ENCODE results near the gene KIAA1614.

The KIAA1614 gene

DNA sequence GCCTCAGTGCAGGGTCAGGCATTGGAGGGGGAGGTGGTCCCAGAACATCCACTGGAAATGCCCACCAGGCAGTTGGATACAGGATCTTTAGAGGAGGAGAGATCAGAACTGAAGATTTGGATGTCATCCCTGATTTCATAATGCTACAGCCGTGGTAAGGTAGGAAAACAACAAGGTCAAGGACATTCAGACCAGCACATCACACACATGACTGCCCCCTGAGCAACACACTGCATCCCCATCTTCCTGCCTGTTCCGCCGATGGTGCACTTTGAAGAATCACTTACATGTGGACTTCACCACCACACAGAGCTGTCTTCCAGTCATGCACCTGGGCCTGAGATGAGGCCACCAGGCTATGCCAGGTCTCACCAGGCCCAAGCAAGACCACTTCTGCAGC lies 16.7 kb downstream of the KIAA1614 start:
- Histone ChIP-seq H3K27me3 (ENCODE audit: low read depth, low read length) (no peaks in the 10 kb centered on the region), H3K4me2 (ENCODE audit: low read length) (no peak overlapping the region), H3K4me1 (ENCODE audit: low read length) (peaks cover 22% of the 10 kb centered on the region), H3K36me3 (replicated peaks; ENCODE audit: low read depth, low read length) (no peaks in the 10 kb centered on the region), H3K4me3 (ENCODE audit: low read length) (no peak overlapping the region), H3K9ac (ENCODE audit: low read length) (no peak overlapping the region), H2AFZ (ENCODE audit: low read depth, low read length) (no peak overlapping the region), H3K79me2 (ENCODE audit: low read length) (no peaks in the 10 kb centered on the region), H3K27ac (ENCODE audit: low read length) (no peak overlapping the region), H4K20me1 (ENCODE audit: insufficient read depth, low read length) (no peaks in the 10 kb centered on the region), H3K9me3 (ENCODE audit: insufficient read depth, low read length) (no peaks in the 10 kb centered on the region)
- TF ChIP-seq EZH2phosphoT487 (IDR thresholded peaks at IDR 0.05; ENCODE audit: low read depth), result no peak
- TF ChIP-seq, protein P1, sequence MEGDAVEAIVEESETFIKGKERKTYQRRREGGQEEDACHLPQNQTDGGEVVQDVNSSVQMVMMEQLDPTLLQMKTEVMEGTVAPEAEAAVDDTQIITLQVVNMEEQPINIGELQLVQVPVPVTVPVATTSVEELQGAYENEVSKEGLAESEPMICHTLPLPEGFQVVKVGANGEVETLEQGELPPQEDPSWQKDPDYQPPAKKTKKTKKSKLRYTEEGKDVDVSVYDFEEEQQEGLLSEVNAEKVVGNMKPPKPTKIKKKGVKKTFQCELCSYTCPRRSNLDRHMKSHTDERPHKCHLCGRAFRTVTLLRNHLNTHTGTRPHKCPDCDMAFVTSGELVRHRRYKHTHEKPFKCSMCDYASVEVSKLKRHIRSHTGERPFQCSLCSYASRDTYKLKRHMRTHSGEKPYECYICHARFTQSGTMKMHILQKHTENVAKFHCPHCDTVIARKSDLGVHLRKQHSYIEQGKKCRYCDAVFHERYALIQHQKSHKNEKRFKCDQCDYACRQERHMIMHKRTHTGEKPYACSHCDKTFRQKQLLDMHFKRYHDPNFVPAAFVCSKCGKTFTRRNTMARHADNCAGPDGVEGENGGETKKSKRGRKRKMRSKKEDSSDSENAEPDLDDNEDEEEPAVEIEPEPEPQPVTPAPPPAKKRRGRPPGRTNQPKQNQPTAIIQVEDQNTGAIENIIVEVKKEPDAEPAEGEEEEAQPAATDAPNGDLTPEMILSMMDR (IDR thresholded peaks at IDR 0.05; ENCODE audit: low read depth, low read length), result no peak

DNA sequence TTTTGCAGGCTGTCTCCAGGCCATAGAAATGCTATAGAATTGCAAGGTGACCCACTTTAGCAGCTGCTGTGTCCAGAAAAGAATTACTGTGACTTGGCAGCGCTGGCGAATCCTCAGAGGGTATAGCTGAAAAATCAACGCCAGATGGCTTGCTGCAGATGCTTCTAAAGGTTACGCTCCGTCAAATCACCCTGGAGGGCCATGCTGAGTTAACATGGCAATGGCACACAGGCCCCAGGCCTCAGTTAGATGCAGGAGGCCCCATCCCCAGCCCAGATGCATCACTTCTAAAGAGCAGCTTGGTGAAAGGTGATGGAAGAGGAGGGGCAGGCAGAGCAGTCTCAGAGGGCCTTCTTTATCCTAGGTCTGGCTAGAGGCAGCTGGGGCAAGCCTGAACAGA lies 18.0 kb downstream of the KIAA1614 start:
- no peaks in the 10 kb centered on the region for H4K20me1 ChIP-seq (ENCODE audit: insufficient read depth, low read length)
- TF ChIP-seq EZH2phosphoT487 (IDR thresholded peaks at IDR 0.05; ENCODE audit: low read depth), result no peak
- TF ChIP-seq, protein P1 (IDR thresholded peaks at IDR 0.05; ENCODE audit: low read depth, low read length), result no peak
- H3K9ac ChIP-seq (ENCODE audit: low read length), result no peak overlapping the region
- no peak overlapping the region for H3K4me2 ChIP-seq (ENCODE audit: low read length)
- no peak overlapping the region for H3K4me3 ChIP-seq (ENCODE audit: low read length)
- H3K4me1 ChIP-seq (ENCODE audit: low read length), result peaks cover 9% of the 10 kb centered on the region
- H2AFZ ChIP-seq (ENCODE audit: low read depth, low read length), result no peak overlapping the region
- H3K79me2 ChIP-seq (ENCODE audit: low read length), result no peaks in the 10 kb centered on the region
- H3K9me3 ChIP-seq (ENCODE audit: insufficient read depth, low read length), result no peaks in the 10 kb centered on the region
- H3K27ac ChIP-seq (ENCODE audit: low read length), result no peak overlapping the region
- H3K27me3 ChIP-seq (ENCODE audit: low read depth, low read length), result no peaks in the 10 kb centered on the region
- no peaks in the 10 kb centered on the region for H3K36me3 ChIP-seq (replicated peaks; ENCODE audit: low read depth, low read length)

DNA sequence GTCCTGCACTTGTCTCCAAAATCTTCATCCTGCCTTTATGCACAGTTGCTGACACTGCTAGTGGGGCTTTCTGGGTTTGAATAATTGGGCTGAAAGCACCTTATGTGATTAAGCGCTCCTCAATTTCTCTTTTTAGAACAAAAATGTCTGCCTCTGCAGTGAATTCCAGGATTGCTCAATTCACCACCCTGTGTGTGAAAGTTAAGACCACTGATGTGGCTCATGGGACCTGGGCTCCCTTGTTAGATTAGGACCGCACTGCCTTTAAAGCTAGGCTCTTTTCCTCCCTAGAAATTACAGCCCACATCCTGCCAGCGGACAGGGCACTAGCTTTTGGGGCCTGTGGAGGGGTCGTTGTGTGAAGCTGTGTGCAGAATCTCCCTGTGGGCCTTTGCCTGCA lies 18.8 kb downstream of the KIAA1614 start:
- no peak overlapping the region for H3K4me2 ChIP-seq (ENCODE audit: low read length)
- H3K27me3 ChIP-seq (ENCODE audit: low read depth, low read length), result no peaks in the 10 kb centered on the region
- H3K27ac ChIP-seq (ENCODE audit: low read length), result no peak overlapping the region
- no peak overlapping the region for H3K9ac ChIP-seq (ENCODE audit: low read length)
- no peaks in the 10 kb centered on the region for H3K36me3 ChIP-seq (replicated peaks; ENCODE audit: low read depth, low read length)
- H4K20me1 ChIP-seq (ENCODE audit: insufficient read depth, low read length), result no peaks in the 10 kb centered on the region
- no peak overlapping the region for H2AFZ ChIP-seq (ENCODE audit: low read depth, low read length)
- no peak overlapping the region for H3K4me3 ChIP-seq (ENCODE audit: low read length)
- peaks cover 1% of the 10 kb centered on the region for H3K4me1 ChIP-seq (ENCODE audit: low read length)
- H3K79me2 ChIP-seq (ENCODE audit: low read length), result no peaks in the 10 kb centered on the region
- H3K9me3 ChIP-seq (ENCODE audit: insufficient read depth, low read length), result no peaks in the 10 kb centered on the region
- TF ChIP-seq, protein P1 (IDR thresholded peaks at IDR 0.05; ENCODE audit: low read depth, low read length), result no peak
- no peak for TF ChIP-seq EZH2phosphoT487 (IDR thresholded peaks at IDR 0.05; ENCODE audit: low read depth)

DNA sequence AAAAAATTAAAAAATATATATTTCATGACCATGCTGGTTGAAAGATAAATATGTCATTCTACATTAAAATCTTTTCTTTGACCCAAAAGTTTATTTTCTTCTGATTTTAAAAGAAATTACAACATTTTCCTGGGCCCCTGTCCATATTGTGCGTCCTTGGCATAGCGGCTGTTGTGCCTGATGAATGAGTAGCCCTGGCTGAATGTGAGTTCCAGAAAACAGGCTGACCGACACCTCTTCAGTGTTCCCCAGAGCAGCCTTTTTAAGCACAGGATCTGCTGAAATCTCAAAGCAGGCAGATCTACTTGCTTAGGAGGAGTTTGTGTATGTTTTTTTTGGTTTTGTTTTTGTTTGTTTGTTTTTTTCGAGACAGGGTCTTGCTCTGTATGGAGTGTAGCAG lies 19.7 kb downstream of the KIAA1614 start:
- Histone ChIP-seq H3K79me2 (ENCODE audit: low read length) (no peaks in the 10 kb centered on the region), H3K4me2 (ENCODE audit: low read length) (no peak overlapping the region), H3K27me3 (ENCODE audit: low read depth, low read length) (no peaks in the 10 kb centered on the region), H3K4me1 (ENCODE audit: low read length) (no peaks in the 10 kb centered on the region), H3K4me3 (ENCODE audit: low read length) (no peak overlapping the region), H3K27ac (ENCODE audit: low read length) (no peak overlapping the region), H3K36me3 (replicated peaks; ENCODE audit: low read depth, low read length) (no peaks in the 10 kb centered on the region), H3K9me3 (ENCODE audit: insufficient read depth, low read length) (no peaks in the 10 kb centered on the region), H4K20me1 (ENCODE audit: insufficient read depth, low read length) (no peaks in the 10 kb centered on the region), H2AFZ (ENCODE audit: low read depth, low read length) (no peak overlapping the region), H3K9ac (ENCODE audit: low read length) (no peak overlapping the region)
- TF ChIP-seq, protein P1 (IDR thresholded peaks at IDR 0.05; ENCODE audit: low read depth, low read length), result no peak
- no peak for TF ChIP-seq EZH2phosphoT487 (IDR thresholded peaks at IDR 0.05; ENCODE audit: low read depth)
